Measurements from ENCODE around the gene DRG2.

DRG2 gene

GRCh38 chr17:18145811-18146210 is 58.1 kb downstream of the DRG2 start:
- no peak for DNase-seq

GRCh38 chr17:18146259-18146658 is 58.5 kb downstream of the DRG2 start:
- DNase-seq: no peak

GRCh38 chr17:18146980-18147379 is 59.2 kb downstream of the DRG2 start:
- DNase-seq: no peak

- DNase-seq: no peak
Measured at GRCh38 chr17:18148586-18148985, 60.8 kb downstream of the DRG2 start.

GRCh38 chr17:18151290-18151689 is 63.5 kb downstream of the DRG2 start:
- DNase-seq: no peak

- DNase-seq: no peak
Measured at GRCh38 chr17:18155179-18155578, 67.4 kb downstream of the DRG2 start.

GRCh38 chr17:18156171-18156975 is 68.6 kb downstream of the DRG2 start:
- no peak for DNase-seq

GRCh38 chr17:18156976-18157280 is 69.2 kb downstream of the DRG2 start:
- DNase-seq: no peak

All from NCI-H774 (cell line).